Right lobe of liver (tissue), 4 donors: ENCODE results near the gene KDM1A.

Source experiments
- POLR2A ChIP-seq: fragments of 450-650 bp; IDR thresholded peaks from one replicate; pipeline ENCODE4 v1.6.1; 2017; ENCODE audit warnings: antibody characterized with exemption, mild to moderate bottlenecking
- TF ChIP-seq, protein P1 (sequence below), 4 donors: fragments of 200-600 bp in 3 of 4; fragments of 450-650 bp in 1 of 4; IDR thresholded peaks; one replicate each; pipeline versions ENCODE4 v1.5.1 to v1.8.0; 2016 to 2022; ENCODE audit warnings: antibody characterized with exemption in 4 of 4, mild to moderate bottlenecking in 2 of 4
- donor health status: DM: no; HTN: no; CAD: no.
- donor health status: DM: no; HTN: no; CAD: no.
- donor health status: DM: no; HTN: yes; CAD: no.

DNA sequence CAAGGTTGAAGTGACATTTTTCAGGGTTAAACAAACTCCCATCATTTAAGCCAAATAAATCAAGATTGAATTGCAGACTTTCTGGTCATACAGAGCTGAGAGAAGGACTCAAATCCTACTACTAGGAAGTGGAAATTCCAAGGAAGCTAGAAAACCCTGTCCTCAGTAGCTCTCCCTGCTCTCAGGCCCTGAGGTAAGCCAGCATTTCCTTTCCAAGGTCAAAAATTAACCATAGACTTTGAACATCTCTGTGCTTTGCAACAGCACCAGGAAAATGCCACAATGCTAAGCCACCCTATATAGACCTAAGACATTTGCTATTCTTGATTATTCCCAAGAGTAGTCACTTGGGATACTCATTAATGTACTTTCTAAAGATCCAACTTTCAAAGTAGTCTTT lies 104.3 kb downstream of the KDM1A start:
- TF ChIP-seq POLR2A: no peak
- TF ChIP-seq, protein P1, sequence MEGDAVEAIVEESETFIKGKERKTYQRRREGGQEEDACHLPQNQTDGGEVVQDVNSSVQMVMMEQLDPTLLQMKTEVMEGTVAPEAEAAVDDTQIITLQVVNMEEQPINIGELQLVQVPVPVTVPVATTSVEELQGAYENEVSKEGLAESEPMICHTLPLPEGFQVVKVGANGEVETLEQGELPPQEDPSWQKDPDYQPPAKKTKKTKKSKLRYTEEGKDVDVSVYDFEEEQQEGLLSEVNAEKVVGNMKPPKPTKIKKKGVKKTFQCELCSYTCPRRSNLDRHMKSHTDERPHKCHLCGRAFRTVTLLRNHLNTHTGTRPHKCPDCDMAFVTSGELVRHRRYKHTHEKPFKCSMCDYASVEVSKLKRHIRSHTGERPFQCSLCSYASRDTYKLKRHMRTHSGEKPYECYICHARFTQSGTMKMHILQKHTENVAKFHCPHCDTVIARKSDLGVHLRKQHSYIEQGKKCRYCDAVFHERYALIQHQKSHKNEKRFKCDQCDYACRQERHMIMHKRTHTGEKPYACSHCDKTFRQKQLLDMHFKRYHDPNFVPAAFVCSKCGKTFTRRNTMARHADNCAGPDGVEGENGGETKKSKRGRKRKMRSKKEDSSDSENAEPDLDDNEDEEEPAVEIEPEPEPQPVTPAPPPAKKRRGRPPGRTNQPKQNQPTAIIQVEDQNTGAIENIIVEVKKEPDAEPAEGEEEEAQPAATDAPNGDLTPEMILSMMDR (IDR thresholded peaks at IDR 0.05): no peak
